HG02588 (cell line): Measurements from ENCODE around the gene GPX6.
"Not testable (repeated sequence)": the region's sequence is repeated elsewhere in the genome, so short reads cannot be mapped to it uniquely, and the experiment has no call there.

Experiments used
- ATAC-seq: cut with Tn5 transposase; IDR thresholded peaks from one replicate; pipeline ENCODE4 v1.9.1; 2021; ENCODE audit warnings: mild to moderate bottlenecking, moderate library complexity; ENCODE audit not compliant: unreplicated experiment

The GPX6 gene

DNA sequence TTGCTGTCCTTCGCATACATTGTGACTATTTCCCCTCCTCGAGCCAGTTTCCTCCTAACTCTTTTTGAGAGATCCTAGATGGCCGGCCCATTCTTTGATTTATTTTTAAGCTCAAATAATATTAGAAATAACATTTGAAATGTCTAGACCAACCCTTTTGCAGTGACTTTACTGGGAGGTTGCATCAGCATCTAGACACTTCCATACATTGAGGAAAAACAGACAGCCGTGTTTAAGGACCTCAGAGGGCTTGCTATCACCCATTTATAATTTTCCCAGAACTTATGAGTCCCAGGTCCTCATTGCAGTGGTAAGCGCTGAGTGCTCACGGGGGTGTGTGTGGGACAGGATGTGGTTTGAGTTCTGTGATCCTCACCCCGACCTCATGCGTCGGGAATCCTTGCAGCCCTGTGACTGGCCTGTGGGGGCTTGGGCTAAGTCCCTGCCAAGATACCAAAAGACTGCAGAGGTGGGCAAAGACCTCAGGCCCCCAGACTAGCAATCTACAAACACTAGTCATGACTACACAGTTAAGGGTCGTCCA lies 10.0 kb upstream of the GPX6 start, which contains the start of gene GPX5:
Gene GPX5, plus strand, starts transcription at position 386 of the 544 bp plus-strand sequence. Its CDS starts 133 bp downstream, at position 519.
- ATAC-seq, result no peak

- no peak for ATAC-seq
Measured at GRCh38 chr6:28523241-28523622, 7.6 kb upstream of the GPX6 start.

GRCh38 chr6:28522594-28523240 lies 7.1 kb upstream of the GPX6 start:
- no peak for ATAC-seq

DNA sequence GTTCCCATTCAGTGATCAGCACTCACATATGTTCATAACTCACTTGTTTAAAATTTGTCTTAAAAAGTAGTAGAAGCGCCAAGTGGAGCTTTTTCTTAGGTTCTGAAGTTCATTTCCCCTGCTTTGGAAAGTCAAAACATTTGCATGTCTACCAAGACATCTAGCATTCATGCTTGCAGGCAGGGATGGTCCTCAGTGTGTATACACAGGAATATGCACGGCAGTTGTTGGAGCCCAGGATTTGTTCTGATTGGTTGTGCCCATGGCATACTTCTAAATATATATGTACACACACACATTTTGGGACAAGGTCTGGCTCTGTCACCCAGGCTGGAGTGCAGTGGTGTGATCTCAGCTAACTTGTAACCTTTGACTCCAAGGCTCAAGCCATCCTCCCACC lies 2.4 kb upstream of the GPX6 start:
- no peak for ATAC-seq

DNA sequence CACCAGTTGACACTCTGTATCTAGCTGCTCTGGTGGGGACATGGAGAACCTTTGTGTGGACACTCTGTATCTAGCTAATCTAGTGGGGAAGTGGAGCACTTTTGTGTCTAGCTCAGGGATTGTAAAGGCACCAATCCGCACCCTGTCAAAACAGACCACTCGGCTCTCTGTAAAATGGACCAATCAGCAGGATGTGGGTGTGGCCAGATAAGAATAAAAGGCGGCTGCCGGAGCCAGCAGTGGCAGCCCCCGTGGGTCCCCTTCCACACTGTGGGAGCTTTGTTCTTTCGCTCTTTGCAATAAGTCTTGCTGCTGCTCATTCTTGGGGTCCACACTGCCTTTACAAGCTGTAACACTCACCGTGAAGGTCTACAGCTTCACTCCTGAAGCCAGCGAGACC lies 3.2 kb downstream of the GPX6 start:
- not testable (repeated sequence) for ATAC-seq

DNA sequence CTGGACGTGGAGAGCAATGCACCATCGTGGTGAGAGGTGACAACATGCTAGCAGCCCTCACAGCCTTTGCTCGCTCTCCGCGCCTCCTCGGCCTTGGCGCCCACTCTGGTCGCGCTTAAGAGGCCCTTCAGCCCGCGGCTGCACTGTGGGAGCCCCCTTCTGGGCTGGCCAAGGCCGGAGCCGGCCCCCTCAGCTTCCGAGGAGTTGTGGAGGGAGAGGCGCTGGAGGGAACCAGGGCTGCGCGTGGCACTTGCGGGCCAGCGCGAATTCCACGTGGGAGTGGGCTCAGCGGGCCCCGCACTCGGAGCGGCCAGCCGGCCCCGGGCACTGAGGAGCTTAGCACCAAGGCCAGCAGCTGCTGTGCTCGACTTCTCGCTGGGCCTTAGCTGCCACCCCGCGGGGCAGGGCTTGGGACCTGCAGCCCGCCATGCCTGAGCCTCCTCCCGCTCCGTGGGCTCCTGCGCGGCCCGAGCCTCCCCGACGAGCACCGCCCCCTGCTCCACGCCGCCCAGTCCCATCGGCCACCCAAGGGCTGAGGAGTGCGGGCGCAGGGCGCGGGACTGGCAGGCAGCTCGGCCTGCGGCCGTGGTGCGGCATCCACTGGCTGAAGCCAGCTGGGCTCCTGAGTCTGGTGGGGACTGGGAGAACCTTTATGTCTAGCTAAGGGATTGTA lies 3.8 kb downstream of the GPX6 start:
- ATAC-seq, result no peak

DNA sequence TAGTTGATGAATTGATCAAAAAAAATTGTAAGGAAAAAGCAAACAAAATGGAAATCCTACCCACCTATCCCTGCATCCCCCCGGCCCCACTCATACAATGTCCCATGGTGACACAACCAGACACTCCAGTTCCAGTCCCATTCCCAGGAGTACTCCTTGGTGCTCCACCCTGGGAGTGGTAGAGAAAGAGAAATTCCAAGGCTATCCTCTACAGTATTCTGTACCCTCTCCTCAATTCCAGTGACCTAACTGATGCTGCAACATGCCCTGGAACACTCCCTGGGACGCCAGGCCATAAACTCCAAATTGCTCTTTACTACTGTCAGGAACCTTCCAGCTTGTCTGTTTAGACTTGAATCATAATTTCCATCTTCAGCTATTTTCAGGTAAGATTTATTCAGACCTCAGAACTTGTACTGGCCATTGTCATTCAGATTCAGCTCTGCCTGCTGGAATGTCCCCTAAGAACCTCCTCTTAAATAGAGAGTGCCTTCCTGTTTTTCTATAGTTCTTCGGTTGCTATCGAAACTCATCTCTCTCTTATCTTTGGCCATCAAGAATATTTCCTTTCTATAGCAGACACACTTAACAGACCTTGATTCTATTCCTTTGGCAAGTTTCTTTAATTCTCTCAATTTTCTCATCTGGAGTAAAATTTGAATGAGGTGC lies 8.7 kb downstream of the GPX6 start:
- ATAC-seq, result no peak

- no peak for ATAC-seq
Measured at GRCh38 chr6:28505733-28506132, 9.9 kb downstream of the GPX6 start.

DNA sequence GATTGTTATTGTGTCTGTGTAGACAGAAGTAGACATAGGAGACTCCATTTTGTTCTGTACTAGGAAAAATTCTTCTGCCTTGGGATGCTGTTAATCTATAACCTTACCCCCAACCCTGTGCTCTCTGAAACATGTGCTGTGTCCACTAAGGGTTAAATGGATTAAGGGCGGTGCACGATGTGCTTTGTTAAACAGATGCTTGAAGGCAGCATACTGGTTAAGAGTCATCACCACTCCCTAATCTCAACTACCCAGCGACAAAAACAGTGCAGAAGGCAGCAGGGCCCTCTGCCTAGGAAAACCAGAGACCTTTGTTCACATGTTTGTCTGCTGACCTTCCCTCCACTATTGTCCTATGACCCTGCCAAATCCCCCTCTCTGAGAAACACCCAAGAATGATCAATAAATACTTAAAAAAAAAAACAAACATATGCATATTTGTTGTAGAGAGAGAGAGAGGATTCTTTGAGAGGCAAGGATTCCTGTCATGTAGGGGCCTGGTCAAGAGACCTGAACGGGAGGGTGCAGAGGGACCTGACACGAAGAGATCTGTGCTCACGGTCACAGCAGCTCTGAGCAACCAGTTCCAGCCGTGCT lies 12.8 kb downstream of the GPX6 start:
- not testable (repeated sequence) for ATAC-seq

- not testable (repeated sequence) for ATAC-seq
Measured at GRCh38 chr6:28502136-28502535, 13.5 kb downstream of the GPX6 start.

DNA sequence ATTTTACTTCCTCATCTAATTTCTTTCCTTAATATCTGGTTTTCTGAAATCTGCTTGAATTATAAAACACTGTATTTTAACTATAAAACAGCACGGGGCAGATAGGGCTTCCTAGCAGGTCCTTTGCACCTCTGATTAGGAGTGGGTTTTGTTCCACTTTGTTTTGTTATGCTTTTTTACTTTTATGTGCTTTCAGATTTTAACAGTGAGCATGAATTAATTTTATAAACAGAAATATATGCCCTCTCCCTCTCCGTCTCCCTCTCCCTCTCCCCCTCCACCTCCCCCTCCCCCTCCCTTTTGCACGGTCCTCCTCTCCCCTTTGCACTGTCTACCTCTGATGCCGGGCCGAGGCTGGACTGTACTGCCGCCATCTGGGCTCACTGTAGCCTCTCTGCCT lies 14.3 kb downstream of the GPX6 start:
- ATAC-seq, result no peak

DNA sequence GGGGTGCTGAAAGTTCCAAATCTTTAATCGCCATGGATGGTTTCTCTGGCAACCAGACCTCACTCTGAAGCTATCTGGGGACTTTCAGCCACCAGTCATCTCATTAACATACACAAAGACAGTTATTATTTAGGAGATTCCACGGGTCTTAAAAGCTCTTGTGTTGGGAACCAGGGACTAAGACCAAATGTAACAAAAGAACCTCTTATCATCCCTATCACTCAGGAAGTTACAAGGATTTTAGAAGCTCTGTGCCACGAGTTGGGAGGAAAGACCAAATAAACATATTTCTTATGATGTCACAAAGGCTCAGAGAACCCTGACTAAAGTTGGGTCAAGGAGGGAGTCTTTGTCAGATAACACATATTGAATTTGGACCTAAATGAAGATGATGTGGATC lies 17.7 kb downstream of the GPX6 start:
- no peak for ATAC-seq

- ATAC-seq, result no peak
Measured at GRCh38 chr6:28497306-28497705, 18.3 kb downstream of the GPX6 start.

- no peak for ATAC-seq
Measured at GRCh38 chr6:28496099-28496779, 19.4 kb downstream of the GPX6 start.

- ATAC-seq, result no peak
Measured at GRCh38 chr6:28491984-28492317, 23.6 kb downstream of the GPX6 start.

DNA sequence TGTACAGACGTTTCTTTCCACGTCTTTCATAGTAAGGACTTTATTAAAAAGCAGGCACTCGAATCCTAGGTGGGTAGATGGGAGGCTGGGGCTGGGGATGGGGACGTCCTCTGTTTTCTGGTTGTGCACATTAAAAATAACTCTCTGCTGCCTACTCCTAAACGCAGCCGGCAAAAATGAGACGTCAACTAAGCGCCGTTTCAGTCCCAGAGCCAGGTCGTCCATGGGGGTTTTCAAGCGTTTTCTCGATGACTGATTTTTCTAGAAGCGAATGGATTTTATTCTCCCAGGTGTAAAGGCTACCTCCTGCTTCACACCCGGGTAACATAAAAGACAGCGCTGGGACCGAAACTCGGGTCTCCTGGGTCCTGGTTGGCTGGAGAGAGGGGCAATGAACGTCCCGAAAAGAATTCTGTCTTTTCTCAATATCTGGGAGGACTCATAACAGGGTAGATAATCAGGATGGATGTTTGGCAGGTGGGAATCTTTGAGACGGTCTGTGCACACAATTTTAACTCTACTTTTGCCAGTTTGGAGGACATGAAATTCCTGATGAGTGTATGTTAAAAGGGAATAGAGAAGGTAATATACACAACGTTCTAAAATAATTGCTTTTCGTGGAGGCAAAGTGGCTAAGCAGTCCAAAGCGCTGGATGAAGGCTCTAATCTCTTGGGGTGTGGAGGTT lies 25.2 kb downstream of the GPX6 start:
- ATAC-seq, result no peak

DNA sequence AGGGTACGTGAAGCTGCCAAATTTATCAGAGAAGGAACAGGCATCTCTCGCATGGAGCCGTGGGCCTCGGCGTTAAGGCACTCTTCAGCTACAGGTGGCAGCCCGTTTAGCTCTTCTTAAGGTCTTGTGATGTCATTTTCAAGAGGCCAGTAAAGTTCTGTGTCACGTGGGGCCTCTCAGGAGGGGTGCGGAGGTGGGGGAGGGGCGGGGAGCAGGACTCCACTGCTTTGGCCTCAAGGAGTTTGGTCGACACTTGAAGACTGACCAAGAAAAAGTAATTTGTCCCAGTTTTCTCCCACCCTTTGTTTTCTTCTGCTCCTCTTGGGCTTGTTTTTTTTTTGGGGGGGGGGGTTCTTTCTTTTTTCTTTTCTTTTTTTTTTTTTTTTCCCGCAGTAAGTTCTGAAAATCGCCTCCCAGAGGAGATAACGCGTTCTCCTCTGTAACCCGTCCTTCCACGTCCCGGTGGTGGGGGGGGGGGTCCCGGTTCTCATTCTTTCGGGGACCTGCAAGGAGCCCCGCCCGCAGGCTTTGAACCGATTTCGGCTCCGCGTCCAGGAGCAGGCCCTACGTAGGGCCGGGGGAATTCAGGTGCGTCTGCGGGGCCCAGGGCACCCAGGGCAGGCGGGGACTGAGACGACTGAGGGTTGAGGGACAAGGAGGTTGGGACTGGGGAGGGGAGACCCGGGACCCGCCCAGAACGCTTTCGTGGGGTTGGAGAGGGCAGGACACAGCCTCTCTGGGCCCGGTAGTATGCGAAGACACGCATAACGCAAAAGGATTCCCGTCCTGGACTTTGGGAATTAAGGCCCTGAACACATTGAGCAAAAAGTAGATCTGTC lies 26.0 kb downstream of the GPX6 start:
- no peak for ATAC-seq

DNA sequence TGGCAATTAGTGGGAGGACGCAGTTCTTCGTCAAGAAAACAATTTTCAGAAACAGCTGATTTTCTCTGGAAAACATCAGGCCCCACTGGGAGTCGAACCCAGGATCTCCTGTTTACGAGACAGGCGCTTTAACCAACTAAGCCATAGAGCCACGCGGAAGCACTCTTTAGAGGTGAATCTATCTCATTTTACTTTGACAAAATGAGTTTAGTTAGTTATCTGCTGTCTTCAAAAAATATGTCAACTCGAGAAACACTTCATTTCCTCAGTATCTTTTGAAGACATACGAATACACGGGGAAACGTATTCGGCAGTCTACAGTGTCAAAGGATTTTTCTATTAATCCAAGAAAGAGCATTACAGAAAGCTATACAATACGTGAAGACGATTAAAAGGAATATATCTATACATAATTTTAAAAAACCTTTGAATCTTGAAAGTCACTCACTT lies 26.7 kb downstream of the GPX6 start:
- no peak for ATAC-seq

GRCh38 chr6:28486988-28487742 lies 28.4 kb downstream of the GPX6 start:
- ATAC-seq, result no peak
